Measurements from ENCODE around the gene GAMT.

Gene GAMT

DNA sequence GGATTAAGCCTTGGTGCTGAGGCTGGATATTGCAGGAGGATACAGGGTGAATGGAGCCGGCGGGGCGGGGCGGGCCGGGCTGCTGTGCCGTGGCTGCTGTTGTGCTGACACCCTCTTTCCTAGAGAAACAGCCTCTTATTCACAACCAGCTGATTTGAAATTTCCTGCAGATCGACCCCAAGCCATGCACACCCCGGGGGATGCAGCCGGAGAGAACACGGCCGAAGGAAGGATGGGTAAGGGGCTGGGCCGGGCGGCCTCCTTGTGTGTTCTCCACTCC, 17.1 kb upstream of the GAMT start:
- DNase-seq = no peak

DNA sequence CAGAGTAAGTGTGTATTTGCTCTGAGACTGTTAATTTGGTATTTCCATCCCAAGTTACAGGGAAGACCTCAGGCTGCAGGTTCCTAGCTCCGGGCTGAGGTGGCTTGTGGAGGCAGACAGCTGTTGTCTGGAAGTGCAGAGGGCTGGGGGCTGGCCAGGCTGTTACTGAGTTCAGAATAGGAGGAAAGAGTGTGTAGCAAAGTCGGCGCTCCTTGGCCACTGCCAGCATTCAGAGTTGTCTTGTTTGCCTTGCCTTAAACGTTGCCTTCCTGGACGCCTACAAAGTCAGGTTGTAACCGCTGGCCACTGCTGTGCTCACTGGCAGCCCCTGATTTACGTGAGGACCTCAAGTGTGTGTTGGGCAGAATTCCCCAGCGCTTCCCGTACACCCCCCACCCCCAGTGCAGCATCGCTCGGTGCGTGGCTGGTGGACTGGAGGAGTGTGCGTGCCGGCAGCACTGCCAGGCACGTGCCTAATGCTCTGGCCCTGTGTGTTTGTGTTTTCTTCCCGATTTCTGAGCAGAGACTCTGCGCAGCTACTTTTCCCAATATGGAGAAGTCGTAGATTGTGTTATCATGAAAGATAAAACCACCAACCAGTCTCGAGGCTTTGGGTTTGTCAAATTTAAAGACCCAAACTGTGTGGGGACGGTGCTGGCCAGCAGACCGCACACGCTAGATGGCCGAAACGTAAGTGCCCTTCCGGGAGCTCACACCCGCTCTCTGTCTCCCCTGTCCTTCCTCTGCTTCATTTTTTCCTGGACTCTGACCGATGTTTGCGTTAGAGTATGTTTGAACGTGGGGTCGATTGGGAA, 16.5 kb upstream of the GAMT start:
- no peak for DNase-seq

DNA sequence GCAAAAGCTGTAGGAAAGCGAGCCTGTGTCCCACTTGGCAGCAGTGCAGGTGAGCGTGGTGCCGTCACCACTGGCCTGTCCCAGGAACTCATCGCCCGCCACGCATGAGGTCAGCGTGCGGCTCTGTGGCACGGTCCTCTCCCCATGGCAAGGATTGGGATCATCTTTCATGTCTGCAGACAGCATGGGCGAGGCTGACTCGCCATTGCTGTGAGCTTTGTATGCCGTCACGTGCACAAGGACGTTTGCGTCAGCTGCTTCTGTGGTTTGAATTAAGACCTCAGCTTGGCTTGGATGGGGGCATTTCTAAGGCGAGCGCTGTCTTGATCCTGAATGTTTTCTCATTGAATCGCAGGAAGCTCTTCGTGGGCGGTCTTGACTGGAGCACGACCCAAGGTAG, 15.8 kb upstream of the GAMT start:
- no peak for DNase-seq

DNA sequence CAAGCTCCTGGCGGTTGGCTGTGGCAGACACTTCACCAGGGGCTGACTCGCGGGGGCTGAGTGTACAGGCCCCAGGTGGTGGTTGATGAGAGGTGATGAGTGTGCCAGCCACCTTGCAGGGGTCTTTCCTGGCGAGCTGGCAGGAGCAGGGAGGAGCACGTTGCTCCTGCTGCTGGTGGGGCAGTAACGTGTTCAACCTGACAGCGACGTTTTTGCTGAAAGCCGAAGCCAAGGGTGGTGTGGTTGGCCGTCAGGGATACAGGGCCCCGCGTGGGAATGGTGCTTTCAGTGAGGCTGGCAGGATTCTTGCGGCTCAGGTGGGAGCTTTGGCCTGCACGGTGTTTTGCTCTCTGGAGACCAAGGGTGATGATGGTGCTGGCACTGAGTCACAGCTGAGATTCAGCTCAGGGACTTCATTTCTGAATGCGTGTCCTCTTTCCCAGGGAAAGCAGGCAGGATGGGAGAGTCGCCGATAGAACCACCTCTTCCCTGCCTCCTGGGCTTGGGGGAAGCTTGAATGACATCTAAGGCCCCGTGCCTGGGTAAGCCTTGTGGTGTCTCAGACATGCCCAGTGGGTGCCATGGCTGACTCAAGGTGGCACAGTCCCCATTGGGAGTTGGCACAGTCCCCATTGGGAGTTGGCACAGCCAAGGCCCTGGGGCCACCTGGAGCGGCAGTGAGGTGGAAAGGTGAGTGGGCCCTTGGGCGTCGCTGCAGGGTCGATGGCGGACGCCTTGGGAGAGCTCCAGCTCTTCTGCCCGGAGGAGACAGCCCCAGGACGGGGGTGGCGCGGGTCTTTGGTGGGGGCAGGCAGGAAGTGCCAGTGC, 14.9 kb upstream of the GAMT start:
- no peak for DNase-seq

DNA sequence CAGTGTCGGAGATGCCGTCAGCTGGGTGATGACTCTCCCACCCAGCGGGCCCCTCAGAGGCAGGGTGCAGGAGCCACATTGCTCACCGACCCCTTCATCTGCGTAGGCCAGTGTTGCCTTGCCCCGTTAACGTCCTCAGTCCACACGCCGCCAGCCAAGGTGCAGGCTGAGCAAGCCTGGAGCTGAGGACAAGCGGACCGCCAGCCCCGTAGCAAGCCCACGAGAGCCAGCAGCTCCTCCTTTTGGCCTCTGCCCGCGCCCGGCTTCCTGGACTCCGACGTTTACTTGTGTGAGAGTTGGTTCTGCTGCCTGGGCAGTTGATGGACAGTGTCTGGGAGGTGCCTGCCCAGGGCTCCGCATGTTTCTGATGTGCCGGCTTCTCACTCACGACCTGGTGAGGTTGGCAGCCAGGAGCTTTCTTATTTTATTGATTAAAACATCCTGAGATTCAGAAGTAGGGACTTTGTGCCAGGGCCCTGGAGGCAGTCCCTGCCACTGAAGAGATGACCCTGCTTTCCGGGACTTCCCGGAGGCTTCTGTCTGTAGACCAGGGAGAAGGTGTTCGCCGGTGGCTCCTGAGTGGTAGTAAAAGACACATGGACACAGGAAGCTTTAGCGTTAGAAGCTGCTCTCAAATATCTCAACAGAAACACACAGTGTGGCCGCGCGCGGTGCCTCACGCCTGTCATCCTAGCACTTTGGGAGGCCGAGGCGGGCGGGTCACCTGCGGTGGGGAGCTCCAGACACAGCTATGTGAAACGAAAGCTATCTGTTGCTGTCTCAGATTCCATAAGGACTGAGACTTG, 11.9 kb upstream of the GAMT start:
- no peak for DNase-seq

DNA sequence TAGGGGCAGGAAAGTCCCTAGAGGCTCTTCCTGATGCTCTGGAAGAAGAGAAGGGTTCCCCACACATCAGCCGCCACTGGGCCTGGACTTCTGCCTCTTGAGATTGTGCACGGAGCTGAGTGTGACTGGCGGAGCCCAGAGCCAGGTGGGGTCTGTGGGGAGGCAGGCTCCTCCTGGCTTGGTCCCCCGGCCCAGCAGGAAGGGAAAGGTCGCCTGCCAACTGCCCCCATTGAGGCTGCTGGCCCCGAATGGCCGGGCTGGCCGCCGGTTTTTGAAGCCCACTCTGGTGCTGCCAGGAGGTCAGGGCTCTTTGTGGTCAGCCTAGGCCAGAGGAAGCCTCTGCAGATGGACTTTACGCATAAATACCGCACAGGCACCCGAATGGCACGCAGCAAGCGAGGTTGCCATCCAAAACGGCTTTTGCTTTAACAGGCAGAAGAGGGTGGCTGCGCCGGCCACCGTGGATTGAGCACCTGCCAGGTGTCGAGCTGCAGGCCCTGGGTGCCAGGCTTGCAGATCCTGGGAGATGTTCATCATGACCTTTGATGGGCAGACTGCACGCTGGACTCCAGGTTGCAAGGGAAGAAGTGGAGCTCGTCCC, 11.1 kb upstream of the GAMT start:
- DNase-seq = no peak

DNA sequence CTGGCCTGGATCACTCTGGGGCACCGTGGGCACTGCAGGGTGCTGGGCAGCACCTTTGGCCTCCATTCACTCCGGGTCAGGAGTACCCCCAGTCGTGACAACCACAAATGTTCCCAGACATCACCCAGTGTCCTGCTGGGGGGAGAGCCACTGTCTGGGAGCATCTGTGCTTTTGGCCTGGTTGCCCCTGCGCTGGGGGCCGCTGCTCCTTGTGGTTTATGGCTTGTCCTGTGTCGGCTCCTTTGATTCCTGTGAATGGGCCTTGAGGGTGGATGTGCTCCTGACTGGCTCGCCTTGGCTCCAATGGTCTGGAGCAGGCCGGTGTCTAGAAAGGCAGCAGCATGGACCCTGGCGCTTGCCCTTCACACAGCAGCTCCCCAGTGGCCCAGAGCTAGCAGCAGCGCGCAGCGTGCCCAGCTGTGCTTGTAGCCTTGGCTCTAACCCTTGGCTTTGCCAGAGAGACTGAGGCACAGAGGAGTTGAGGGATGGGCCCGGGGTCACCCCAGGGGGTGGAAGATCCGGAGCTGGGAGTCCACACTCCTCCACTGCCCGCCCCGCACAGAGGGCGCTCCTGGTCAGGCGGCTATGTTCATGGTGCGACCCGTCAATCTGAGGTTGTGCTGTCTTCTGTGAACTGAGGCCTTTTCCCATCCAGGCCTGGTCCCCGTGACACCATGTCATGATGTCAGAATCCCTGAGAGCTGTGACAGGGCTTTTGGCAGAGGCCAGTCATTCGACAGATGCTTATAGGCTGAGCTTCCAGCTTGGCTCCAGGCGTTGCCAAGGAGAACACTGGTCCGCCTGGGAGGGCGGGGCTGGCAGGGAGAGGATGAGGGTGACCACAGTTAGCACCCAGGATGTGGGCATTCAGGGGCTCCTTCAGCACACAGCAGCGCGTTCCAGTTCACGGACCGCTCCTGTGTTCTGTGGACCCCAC, 10.2 kb upstream of the GAMT start:
- no peak for DNase-seq

DNA sequence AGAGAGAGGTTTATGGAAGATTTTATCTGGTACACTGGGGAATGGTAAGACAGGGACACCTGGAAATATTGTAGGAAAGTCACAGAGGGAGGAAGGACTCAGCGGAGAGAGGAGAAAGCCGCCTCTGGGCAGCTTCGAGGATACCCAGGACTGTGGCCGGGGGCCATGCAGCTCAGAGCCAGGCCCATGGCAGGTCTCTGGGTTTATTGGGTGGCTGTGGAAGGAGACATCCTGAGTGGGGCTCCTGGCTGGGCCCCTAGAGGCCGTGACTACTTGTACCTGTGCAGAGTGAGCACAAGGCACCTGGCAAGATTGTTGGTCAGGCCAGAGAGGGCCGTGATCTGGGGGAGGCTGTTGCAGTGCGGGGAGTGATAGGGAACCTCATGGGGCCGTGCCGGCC, 9.4 kb upstream of the GAMT start:
- no peak for DNase-seq

DNA sequence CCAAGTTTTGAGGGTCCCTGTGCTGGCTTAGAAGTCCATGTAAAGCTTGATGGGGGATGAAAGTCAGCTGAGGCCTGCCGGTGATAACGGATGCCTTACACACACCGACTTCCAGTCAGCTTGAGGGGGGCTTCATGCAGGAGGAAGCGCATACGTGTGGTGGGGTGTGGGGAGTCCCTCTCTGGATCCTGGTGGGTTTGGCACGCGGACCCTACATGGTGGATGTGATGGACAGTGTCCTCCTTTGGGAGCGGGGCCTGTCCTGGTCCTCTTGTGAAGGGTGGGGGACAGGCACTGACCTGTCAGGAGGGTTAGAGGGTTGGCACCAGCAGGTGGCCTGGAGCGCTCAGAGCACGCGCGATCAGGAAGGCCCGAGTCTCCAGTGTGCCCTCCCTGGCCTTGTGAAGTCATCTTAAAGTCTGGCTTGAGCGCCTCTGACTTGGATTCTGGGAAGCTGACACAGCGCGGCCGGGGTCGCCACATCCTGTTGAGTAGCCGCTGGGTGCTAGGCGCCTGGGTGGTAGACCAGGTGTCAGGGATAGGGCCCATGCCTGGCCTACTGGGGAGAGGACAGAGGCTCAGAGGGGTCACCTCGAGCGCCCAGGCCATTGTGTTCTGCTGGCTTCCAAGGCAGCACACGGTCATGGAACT, 8.9 kb upstream of the GAMT start:
- no peak for DNase-seq

DNA sequence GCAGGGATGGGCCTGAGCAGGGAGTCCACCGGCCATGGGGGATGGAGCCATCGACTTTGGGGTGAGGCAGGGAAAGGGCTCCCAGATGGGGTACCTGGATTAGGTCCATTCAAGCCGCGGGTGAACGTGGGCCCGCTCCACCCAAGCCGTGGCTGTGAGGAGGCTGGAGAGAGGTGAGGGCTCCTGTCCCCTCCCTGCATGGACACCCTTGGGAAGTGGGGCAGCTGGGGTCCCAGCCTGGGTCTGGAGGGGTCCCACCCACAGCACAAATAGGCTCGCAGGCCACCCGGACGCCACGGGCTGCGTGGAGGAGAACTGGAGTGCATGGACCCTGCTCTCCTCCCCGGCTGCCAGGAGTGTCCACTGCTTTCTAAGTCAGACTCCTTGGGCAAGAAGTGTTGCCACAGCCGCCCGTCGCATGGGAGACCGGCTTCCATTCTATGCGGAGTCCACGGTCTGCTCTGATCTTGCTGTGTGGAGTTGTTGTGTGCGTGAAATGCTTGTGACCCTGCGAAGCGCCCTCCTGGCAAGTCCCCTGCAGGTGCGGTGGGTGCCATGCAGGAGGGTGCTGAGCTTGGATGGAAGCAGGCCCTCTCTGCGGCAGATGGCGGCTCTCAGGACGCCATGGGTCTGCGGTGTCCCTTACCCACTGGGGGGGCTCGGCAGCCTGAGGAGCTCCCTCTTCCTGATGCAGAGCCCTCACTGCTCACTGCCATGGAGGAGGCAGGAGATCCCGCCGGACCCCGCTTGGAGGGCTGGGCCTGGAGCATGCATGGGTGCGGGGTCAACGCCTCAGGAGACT, 8.1 kb upstream of the GAMT start:
- DNase-seq = no peak

DNA sequence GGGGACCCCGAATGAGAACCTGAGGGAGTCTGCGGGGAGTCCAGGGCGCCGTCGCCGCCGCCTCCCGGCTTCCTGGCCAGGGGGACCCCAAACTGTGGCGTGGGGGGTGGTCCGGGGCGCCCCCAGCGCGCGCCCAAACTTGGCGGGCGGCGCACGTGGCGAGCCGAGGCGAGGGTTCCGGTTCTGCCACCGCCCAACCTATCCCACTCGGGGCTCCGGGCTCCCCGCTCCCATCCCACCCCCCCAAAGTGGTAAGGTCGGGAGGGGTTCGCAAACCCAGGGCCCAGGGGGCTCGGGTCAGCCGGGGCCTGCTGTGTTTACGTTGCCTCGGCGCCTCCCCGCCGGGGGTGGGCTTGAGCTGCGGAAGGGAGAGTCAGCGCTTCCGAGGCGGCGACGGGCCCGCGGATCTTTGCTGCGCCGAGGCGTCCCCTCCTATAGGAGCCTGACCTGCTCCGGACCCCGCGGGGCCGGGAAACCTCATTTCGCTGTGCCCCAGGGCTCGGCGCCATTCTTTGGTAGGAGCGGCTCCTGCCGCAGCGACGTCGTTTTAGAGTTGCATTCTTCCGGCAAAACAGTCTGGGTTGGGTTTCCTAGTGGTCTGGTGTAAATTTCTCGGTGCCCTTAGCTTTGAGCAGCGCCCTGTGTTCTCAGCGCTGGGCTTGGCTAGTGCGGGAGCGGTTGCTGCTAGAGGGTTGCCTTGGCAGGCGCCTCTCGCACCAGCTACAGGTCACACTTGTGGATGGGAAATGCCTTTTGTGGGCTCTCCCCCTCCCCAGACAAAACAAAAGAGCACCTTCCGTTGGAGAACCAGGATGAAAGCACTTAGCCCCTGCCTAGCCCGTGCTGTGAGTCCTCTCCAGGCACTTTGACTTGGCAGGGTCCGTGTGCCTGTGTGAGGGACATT, 7.2 kb upstream of the GAMT start:
- peak in 1 of 2 donors; percentile 31 for DNase-seq

DNA sequence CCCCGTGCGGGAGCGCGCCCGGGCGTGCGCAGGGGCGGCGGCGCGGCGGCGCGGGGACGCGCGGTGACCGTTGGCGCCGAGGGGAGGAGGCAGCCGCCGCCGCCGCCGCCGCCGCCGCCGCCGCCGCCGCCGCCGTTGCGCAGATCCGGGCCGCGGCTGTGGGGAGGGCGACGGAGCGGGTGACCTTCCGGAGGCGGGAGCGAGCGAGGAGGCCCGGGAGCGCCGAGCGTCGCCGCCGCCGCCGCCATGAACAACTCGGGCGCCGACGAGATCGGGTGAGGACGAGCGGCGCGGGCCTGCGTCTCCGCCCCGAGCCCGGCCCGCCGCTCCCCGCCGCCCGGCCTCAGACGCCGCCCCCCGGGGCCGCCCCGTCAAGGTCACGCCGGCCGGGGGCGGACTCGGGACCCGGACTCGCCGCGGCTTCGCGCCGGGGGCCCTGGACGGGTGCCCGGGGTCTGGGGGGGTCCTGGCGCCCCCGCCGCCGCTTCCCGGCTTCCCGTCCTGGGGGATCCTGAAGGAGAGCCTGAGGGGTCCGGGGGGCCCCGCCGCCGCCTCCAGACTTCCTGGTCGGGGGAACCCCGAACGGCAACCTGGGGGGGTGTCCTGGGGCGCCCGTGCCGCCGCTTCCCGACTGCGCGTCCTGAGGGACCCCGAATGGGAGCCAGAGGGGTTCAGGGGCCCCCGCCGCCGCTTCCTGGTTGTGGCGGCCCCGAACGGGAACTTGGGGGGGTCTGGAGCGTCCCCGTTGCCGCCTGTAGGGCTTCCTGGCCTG, 6.4 kb upstream of the GAMT start, which contains the start of gene DAZAP1:
DAZAP1 (plus strand) TSS at position 59 of the 772 bp plus-strand sequence; CDS start at position 247, 188 bp downstream.
- DNase-seq = peak; percentile 35 to 40

DNA sequence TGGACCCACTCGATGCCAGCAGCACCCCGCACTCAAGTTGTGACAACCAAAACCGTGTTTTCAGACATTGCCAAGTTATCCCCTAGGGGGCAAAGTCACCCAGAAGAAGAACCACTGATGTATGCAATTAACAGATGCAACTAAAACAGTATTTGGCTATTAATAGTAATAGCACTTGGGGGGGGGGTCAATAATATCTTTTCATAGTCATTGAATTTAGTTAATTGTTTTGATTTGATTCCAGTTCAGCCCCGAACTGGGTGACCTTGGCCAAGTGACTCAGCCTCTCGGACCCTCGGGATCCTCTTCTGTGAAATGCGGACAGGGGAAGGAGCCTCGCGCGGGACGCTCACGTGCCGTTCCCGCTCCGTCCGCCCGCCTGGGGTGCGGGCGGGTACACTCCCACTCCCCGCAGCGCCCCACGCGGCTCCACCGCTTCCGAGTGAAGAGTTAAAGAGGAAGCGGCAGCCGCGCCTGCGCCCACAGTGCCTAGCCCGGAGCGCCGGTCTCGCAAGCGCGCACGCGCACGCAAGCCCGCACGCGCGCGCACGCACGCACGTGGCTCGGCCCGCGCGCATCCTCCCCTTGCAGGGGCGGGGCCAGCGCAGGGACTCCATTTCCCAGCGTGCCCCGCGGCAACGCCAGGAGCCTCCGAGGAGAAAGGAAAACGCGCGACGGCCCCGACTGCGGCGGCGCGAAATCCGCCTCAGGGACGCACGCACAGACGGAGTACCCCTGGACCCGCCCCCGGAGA, 5.6 kb upstream of the GAMT start:
- DNase-seq = peak; percentile 98 to 99

DNA sequence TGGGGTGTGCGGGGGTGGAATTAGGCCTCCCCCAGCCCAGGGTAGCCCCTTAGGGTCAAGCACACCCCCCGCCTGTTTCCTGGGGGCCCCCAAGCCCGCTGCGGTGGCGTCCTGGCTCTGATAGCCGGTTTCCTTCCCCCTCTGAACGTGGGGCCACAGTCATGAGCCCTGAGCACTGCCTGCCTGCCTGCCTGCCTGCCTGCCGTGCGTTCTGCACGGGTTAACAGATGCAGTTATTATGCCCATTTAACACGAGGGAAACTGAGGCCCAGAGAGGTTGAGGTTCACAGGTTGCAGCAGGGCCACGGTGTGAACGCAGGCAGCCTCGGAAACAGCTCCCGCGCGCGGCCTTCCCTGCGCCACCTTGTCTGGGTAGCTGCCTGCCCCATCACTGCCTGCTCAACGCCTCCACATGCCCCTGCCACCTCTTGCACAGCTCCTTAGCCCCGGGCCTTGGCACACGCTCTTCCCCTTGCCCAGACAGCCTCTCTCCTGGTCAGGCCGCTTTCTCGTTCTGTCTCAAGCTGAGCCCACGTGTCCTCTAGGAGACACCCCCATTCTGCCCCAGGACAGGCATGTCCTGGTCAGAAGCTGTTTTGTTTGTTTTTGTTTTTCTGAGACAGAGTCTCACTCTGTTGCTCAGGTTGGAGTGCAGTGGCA, 1.2 kb upstream of the GAMT start:
- DNase-seq = no peak

DNA sequence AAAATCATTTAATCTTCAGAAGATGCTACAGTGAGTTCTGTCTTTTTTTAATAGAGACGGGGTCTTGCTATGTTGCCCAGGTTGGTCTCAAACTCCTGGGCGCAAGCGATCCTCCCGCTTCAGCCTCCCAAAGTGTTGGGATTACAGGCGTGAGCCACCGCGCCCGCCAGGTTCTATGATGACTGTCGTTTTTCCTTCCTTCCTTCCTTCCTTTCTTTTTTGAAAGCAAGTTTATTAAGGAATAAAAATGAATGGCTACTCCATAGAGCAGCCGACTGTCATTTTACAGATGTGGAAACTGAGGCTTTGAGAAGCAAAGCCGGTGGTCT, 511 bp upstream of the GAMT start:
- DNase-seq = no peak

DNA sequence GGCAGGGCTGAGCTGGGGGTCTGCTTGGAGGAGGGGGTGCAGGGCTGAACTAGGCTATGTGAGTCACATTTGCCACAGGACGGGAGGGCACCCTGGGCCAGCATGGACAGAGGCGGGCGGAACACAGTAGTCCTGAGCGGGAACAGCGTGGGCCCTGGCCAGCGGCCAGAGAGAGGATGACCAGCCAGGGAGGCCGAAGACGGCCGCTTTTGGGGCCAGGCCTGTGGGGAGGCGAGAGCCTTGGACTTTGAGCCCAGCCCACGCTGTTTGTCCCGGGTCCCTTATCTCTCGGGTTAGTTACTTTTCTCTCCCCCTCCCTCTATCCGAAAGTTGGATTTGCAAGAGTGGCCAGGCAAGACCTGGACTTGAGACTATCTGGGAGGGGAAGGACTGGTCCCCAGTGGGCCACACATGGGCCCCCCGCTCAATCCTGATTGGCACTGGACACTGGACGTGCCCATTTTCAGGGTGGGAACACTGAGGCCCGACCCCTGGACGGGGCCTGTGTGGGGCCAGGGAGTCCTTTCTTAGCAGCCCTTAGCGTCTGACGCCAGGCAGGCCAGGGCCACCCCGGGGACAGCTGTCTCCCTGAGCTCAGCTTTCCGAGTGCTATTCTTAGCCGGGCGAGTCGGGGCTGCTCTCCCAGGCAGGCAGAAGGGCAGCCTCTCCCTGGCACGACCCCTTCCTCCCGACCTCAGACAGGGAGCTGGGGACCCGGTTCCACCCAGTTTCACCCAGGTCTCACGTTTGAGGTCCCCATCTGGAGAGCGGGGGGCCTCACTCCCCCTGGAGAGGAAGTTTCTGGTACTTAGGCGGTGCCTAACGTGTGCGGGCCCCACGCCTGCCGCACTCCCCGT, 833 bp downstream of the GAMT start:
- no peak for DNase-seq

Data from inflammatory macrophage treated with lipopolysaccharide for 1 hour (primary cell).